ENCODE measurements around the gene RMRP.

DNA sequence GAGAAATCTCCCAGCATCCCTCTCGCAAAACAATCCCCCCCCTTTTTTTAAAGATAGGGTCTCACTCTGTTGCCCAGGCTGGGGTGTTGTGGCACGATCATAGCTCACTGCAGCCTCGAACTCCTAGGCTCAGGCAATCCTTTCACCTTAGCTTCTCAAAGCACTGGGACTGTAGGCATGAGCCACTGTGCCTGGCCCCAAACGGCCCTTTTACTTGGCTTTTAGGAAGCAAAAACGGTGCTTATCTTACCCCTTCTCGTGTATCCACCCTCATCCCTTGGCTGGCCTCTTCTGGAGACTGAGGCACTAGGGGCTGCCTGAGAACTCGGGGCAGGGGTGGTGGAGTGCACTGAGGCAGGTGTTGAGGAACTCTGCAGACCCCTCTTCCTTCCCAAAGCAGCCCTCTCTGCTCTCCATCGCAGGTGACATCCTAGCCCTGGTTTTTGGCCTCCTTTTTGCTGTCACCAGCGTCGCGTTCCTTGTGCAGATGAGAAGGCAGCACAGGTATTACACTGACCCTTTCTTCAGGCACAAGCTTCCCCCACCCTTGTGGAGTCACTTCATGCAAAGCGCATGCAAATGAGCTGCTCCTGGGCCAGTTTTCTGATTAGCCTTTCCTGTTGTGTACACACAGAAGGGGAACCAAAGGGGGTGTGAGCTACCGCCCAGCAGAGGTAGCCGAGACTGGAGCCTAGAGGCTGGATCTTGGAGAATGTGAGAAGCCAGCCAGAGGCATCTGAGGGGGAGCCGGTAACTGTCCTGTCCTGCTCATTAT, 22.7 kb upstream of the RMRP start:
- TF ChIP-seq, protein P1, sequence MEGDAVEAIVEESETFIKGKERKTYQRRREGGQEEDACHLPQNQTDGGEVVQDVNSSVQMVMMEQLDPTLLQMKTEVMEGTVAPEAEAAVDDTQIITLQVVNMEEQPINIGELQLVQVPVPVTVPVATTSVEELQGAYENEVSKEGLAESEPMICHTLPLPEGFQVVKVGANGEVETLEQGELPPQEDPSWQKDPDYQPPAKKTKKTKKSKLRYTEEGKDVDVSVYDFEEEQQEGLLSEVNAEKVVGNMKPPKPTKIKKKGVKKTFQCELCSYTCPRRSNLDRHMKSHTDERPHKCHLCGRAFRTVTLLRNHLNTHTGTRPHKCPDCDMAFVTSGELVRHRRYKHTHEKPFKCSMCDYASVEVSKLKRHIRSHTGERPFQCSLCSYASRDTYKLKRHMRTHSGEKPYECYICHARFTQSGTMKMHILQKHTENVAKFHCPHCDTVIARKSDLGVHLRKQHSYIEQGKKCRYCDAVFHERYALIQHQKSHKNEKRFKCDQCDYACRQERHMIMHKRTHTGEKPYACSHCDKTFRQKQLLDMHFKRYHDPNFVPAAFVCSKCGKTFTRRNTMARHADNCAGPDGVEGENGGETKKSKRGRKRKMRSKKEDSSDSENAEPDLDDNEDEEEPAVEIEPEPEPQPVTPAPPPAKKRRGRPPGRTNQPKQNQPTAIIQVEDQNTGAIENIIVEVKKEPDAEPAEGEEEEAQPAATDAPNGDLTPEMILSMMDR (IDR thresholded peaks at IDR 0.05 in 4 of 5, conservative IDR thresholded peaks at IDR 0.05 in 1 of 5): no peak
- TF ChIP-seq POLR2A (IDR thresholded peaks at IDR 0.05): no peak
